H1 (cell line): Measurements from ENCODE around the gene POC1B. TPM values are rescaled to one million over a fixed set of nuclear protein-coding genes. Genes with fewer than 3 reads are reported as not detected.

Experiments
- CTCF ChIA-PET: fragments of 300-600 bp; sonication (Branson Sonifier 250); formaldehyde crosslinking; loops from one replicate; lab custom pipeline; 2021; ENCODE audit not compliant: partially characterized antibody; lab: Charles Lee
- POLR2A ChIA-PET: fragments of 300-600 bp; sonication (Branson Sonifier 250); formaldehyde crosslinking; loops from one replicate; lab custom pipeline; 2021; ENCODE audit warnings: inconsistent platforms; ENCODE audit not compliant: partially characterized antibody; lab: Charles Lee
- DNase-seq, 2 experiments: peaks; one replicate each; pipeline versions ENCODE4 v3.0.0 to v3.0.0-alpha.2; 2010 to 2022; ENCODE audit warnings: low spot score in 2 of 2, low read depth in 1 of 2, mixed read lengths in 1 of 2
- FAIRE-seq: peaks from 2 replicates; lab custom pipeline; 2011; peaks lifted over from hg19 to GRCh38; lab: Jason Lieb, UNC
- H2AFZ ChIP-seq: 2 replicates; pipeline ENCODE4 v1.8.1; 2012; ENCODE audit warnings: low read length, inconsistent platforms
- H2AK5ac ChIP-seq: 2 replicates; pipeline ENCODE4 v1.6.1; 2013; ENCODE audit warnings: low read depth, low read length
- H2BK120ac ChIP-seq: replicated peaks from 2 replicates; pipeline ENCODE3; 2013; ENCODE audit warnings: low read depth, low read length, inconsistent platforms
- H2BK12ac ChIP-seq: 2 replicates; pipeline ENCODE4 v1.6.1; 2013; ENCODE audit warnings: low read depth, low read length
- H2BK15ac ChIP-seq: 2 replicates; pipeline ENCODE4 v1.6.1; 2013; ENCODE audit warnings: low read length
- H2BK20ac ChIP-seq: 2 replicates; pipeline ENCODE4 v1.6.1; 2013; ENCODE audit warnings: low read length
- H2BK5ac ChIP-seq: 2 replicates; pipeline ENCODE4 v1.6.1; 2013; ENCODE audit warnings: low read depth, low read length
- H3K14ac ChIP-seq: 2 replicates; pipeline ENCODE4 v1.6.1; 2013; ENCODE audit warnings: inconsistent platforms; ENCODE audit not compliant: insufficient read length
- H3K18ac ChIP-seq: 2 replicates; pipeline ENCODE4 v1.6.1; 2013; ENCODE audit warnings: low read length; ENCODE audit errors: extremely low read depth
- H3K23ac ChIP-seq: 2 replicates; pipeline ENCODE4 v1.6.1; 2013; ENCODE audit warnings: inconsistent platforms; ENCODE audit not compliant: insufficient read length
- H3K23me2 ChIP-seq: 2 replicates; pipeline ENCODE4 v1.6.1; 2013; ENCODE audit warnings: low read depth, low read length
- H3K27ac ChIP-seq: 2 replicates; pipeline ENCODE4 v1.6.1; 2011; ENCODE audit warnings: low read depth, low read length, inconsistent platforms
- H3K27me3 ChIP-seq, 4 experiments: replicated peaks in 1 of 4; 1 replicate in 1 of 4; 2 replicates in 3 of 4; pipeline versions ENCODE4 v1.6.1 to v1.8.1; 2011 to 2013; ENCODE audit warnings: low read length in 3 of 4, mild to moderate bottlenecking in 3 of 4, inconsistent platforms in 2 of 4, mixed read lengths in 2 of 4, moderate library complexity in 1 of 4; ENCODE audit not compliant: control insufficient read depth in 3 of 4, insufficient read depth in 3 of 4; ENCODE audit errors: extremely low read depth in 1 of 4
- H3K36me3 ChIP-seq, 4 experiments: 2 replicates each; pipeline versions ENCODE4 v1.6.1 to v1.8.1; 2011 to 2013; ENCODE audit warnings: mild to moderate bottlenecking in 4 of 4, low read length in 3 of 4, moderate library complexity in 2 of 4, control low read depth in 1 of 4, inconsistent platforms in 1 of 4; ENCODE audit not compliant: insufficient read depth in 4 of 4, control insufficient read depth in 2 of 4
- H3K4ac ChIP-seq: replicated peaks from 2 replicates; pipeline ENCODE3; 2013; ENCODE audit warnings: low read length, low read depth, mixed read lengths, inconsistent platforms; ENCODE audit not compliant: insufficient read length
- H3K4me1 ChIP-seq, 4 experiments: replicated peaks in 1 of 4; 1 replicate in 1 of 4; 2 replicates in 3 of 4; pipeline versions ENCODE4 v1.6.1 to v1.8.1; 2011 to 2013; ENCODE audit warnings: low read length in 3 of 4, inconsistent platforms in 2 of 4, mixed read lengths in 1 of 4; ENCODE audit not compliant: insufficient read depth in 4 of 4, control insufficient read depth in 3 of 4
- H3K4me2 ChIP-seq, 2 experiments: 2 replicates each; pipeline versions ENCODE4 v1.6.1 to v1.8.1; 2011 to 2013; ENCODE audit warnings: low read depth in 2 of 2, low read length in 2 of 2, control low read depth in 1 of 2, inconsistent platforms in 1 of 2, mild to moderate bottlenecking in 1 of 2; ENCODE audit not compliant: insufficient read depth in 1 of 2
- H3K4me3 ChIP-seq, 4 experiments: fragments of 200-600, 300-600 bp in 1 of 4; sonication (generic), shearing (Covaris generic), sonication (Bioruptor Twin) in 1 of 4; 2 replicates each; pipeline versions ENCODE4 v1.5.1 to v1.8.1; 2011 to 2016; ENCODE audit warnings: low read length in 4 of 4, low read depth in 3 of 4, control low read depth in 2 of 4, inconsistent platforms in 2 of 4, mild to moderate bottlenecking in 2 of 4, mixed read lengths in 1 of 4, moderate library complexity in 1 of 4; ENCODE audit not compliant: insufficient read depth in 2 of 4; ENCODE audit errors: extremely low read depth in 1 of 4
- H3K56ac ChIP-seq: replicated peaks from 2 replicates; pipeline ENCODE3; 2013; ENCODE audit warnings: low read depth, mild to moderate bottlenecking, mixed read lengths, low read length, inconsistent platforms; ENCODE audit not compliant: insufficient read length
- H3K79me1 ChIP-seq: 2 replicates; pipeline ENCODE4 v1.6.1; 2013; ENCODE audit warnings: low read depth, low read length, control low read depth
- H3K79me2 ChIP-seq, 2 experiments: 2 replicates each; pipeline versions ENCODE4 v1.6.1 to v1.8.1; 2012 to 2013; ENCODE audit warnings: low read length in 2 of 2, mild to moderate bottlenecking in 2 of 2, inconsistent platforms in 1 of 2; ENCODE audit not compliant: insufficient read depth in 2 of 2, control insufficient read depth in 1 of 2
- H3K9ac ChIP-seq, 4 experiments: replicated peaks in 1 of 4; 1 replicate in 1 of 4; 2 replicates in 3 of 4; pipeline versions ENCODE4 v1.6.1 to v1.8.1; 2011 to 2013; ENCODE audit warnings: low read depth in 3 of 4, low read length in 3 of 4, control low read depth in 2 of 4, mild to moderate bottlenecking in 2 of 4, moderate library complexity in 2 of 4, inconsistent platforms in 1 of 4; ENCODE audit errors: extremely low read depth in 1 of 4
- H3K9me3 ChIP-seq, 2 experiments: 2 replicates each; pipeline versions ENCODE4 v1.6.1 to v1.8.1; 2012 to 2013; ENCODE audit warnings: mild to moderate bottlenecking in 2 of 2, moderate library complexity in 2 of 2, control low read depth in 1 of 2, inconsistent platforms in 1 of 2, low read depth in 1 of 2, low read length in 1 of 2, mixed read lengths in 1 of 2; ENCODE audit not compliant: insufficient read depth in 2 of 2
- H4K20me1 ChIP-seq, 2 experiments: replicated peaks in 1 of 2; 2 replicates each; pipeline versions ENCODE3 to v1.8.1; 2011 to 2013; ENCODE audit warnings: inconsistent platforms in 2 of 2, low read length in 2 of 2, mild to moderate bottlenecking in 1 of 2; ENCODE audit not compliant: insufficient read depth in 2 of 2, control insufficient read depth in 1 of 2
- H4K5ac ChIP-seq: 2 replicates; pipeline ENCODE4 v1.6.1; 2013; ENCODE audit warnings: low read length, low read depth, mixed read lengths, inconsistent platforms; ENCODE audit not compliant: insufficient read length
- H4K8ac ChIP-seq: 2 replicates; pipeline ENCODE4 v1.8.0; 2013; ENCODE audit warnings: mild to moderate bottlenecking, moderate library complexity, low read length, inconsistent platforms; ENCODE audit not compliant: insufficient read depth; ENCODE audit errors: extremely low read depth
- H4K91ac ChIP-seq: replicated peaks from 2 replicates; pipeline ENCODE3; 2013; ENCODE audit warnings: low read length, mixed read lengths, inconsistent platforms; ENCODE audit not compliant: insufficient read length
- SIN3A ChIP-seq, 2 experiments: IDR thresholded peaks in 1 of 2; conservative IDR thresholded peaks in 1 of 2; 2 replicates each; pipeline ENCODE4 v1.6.1; 2011 to 2012; ENCODE audit warnings: low read length in 2 of 2, improper control_type of control experiment in 1 of 2, low read depth in 1 of 2, mild to moderate bottlenecking in 1 of 2
- TCF12 ChIP-seq: IDR thresholded peaks from 2 replicates; pipeline ENCODE4 v1.6.1; 2011; ENCODE audit warnings: low read depth, mild to moderate bottlenecking, low read length
- TEAD4 ChIP-seq: IDR thresholded peaks from 2 replicates; pipeline ENCODE4 v1.6.1; 2012; ENCODE audit warnings: low read depth, low read length, inconsistent platforms, mixed read lengths
- WGBS, 2 experiments: shearing (Covaris generic) in 1 of 2; methylation state at CpG; one replicate each; pipeline versions ENCODE4 v1.1.6 to v1.1.7; 2013 to 2015; ENCODE audit warnings: low lambda C conversion rate in 2 of 2, mixed read lengths in 2 of 2, inconsistent platforms in 1 of 2, low coverage in 1 of 2, missing lambda C conversion rate in 1 of 2; ENCODE audit not compliant: insufficient replicate concordance in 2 of 2, insufficient coverage in 1 of 2, insufficient read length in 1 of 2; ENCODE audit errors: extremely low coverage in 1 of 2, missing lambda C conversion rate in 1 of 2; 5-methylcytosine and 5-hydroxymethylcytosine counted together
- polyA plus RNA-seq, 7 experiments: library from polyadenylated mRNA; depleted of rRNA in 3 of 7; stranded (reverse) in 5 of 7; unstranded in 2 of 7; fragments of >200 nt in 5 of 7; fragments of 200-250 nt in 2 of 7; gene quantifications; 1 replicate in 5 of 7; 2 replicates in 1 of 7; 4 replicates in 1 of 7; pipeline versions ENCODE4 v1.2.1 to v1.2.3, GENCODE V29; 2011 to 2013; ENCODE audit warnings: missing spikeins in 2 of 7, mixed read lengths in 2 of 7
- total RNA-seq: library from RNA; stranded (reverse); fragmentation: NEBNext Ultra II Directional; extraction: Animal tissue kit (Norgen Biotek cat#: 25700); gene quantifications from 2 replicates; pipeline ENCODE4 v1.2.1, GENCODE V29; 2021
- TF ChIP-seq, protein P1 (sequence below): IDR thresholded peaks from 2 replicates; pipeline ENCODE4 v1.6.1; 2012; ENCODE audit warnings: low read length, inconsistent platforms

POC1B gene
- total and polyA plus RNA-seq, 2 of the 8 experiments (the other 6 are each of a cell fraction or from before 2014, with no cell fraction given) = 7.5 to 16.3 TPM

DNA sequence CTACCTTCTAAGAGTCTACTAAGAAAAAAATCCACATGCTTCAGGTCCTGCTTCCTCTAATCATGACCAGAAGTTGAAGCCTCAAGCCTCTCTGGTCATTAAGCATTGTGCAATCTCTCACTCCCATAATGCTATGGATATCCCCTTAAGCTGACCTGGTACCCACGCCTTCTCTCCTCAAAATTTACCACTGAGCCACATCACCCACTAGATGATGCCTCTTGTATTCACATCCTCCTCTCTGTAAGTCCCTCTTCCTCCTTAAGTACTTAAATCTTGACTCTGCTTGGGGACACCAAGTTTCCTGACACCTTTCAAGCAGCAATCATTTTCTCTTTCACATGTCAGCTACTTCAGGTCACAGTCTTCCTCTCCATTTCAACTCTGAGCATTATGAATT lies 11.1 kb downstream of the POC1B start:
- H3K23me2 ChIP-seq = no peaks in the 10 kb centered on the region
- H3K4me3 ChIP-seq = no peak overlapping the region
- H4K91ac ChIP-seq = no peak overlapping the region
- no peak overlapping the region for H4K8ac ChIP-seq
- DNase-seq (no peak), FAIRE-seq (no peak)
- no peak overlapping the region for H2AFZ ChIP-seq
- WGBS, 2 experiments = 91% methylated on average over 1 of the region's 1 CpG; no CpG with 5 or more reads in 1 of the 2 experiments
- no peak overlapping the region for H2BK15ac ChIP-seq
- H3K56ac ChIP-seq = no peak overlapping the region
- no peak overlapping the region for H3K18ac ChIP-seq
- H4K20me1 ChIP-seq = no peaks in the 10 kb centered on the region
- H2BK12ac ChIP-seq = peak overlapping the region; percentile 17; the same call in 1 of the 2 replicates
- no peak overlapping the region for H3K4me2 ChIP-seq
- no peaks in the 10 kb centered on the region for H3K9me3 ChIP-seq
- H3K9ac ChIP-seq = no peak overlapping the region
- H3K4me1 ChIP-seq = peaks cover 0 to 3% (median 2%) of the 10 kb centered on the region in 4 experiments; a peak in 3 of 7 replicates
- H3K79me2 ChIP-seq = no peaks in the 10 kb centered on the region; a peak in 1 of 4 replicates
- H3K14ac ChIP-seq = no peak overlapping the region
- 0 out of 2 replicates have a peak, but pooled peaks cover 2% of the 10 kb centered on the region for H3K79me1 ChIP-seq
- H2BK5ac ChIP-seq = no peak overlapping the region
- ChIA-PET CTCF (interaction anchor here (1.0 kb wide), 1 partner anchor 10 kb away, joined by 9 read pairs; the partner anchor contains the start of gene GALNT4), POLR2A (interaction anchor here (1.1 kb wide), 1 partner anchor 12 kb away, joined by 3 read pairs; no protein-coding TSS in a partner anchor)
- H2BK20ac ChIP-seq = no peak overlapping the region
- H3K36me3 ChIP-seq = no peaks in the 10 kb centered on the region
- no peak overlapping the region for H4K5ac ChIP-seq
- no peaks in the 10 kb centered on the region for H3K27me3 ChIP-seq
- H3K4ac ChIP-seq = no peak overlapping the region
- no peak overlapping the region for H2AK5ac ChIP-seq
- no peak overlapping the region for H3K27ac ChIP-seq
- H3K23ac ChIP-seq = no peak overlapping the region
- H2BK120ac ChIP-seq = no peak overlapping the region
- TF ChIP-seq TCF12 (no peak), TEAD4 (no peak), SIN3A (conservative IDR thresholded peaks at IDR 0.05 in 1 of 2, IDR thresholded peaks at IDR 0.05 in 1 of 2; ENCODE audit: low read depth in 1 of 2, low read length in 2 of 2) (no peak)
- TF ChIP-seq, protein P1, sequence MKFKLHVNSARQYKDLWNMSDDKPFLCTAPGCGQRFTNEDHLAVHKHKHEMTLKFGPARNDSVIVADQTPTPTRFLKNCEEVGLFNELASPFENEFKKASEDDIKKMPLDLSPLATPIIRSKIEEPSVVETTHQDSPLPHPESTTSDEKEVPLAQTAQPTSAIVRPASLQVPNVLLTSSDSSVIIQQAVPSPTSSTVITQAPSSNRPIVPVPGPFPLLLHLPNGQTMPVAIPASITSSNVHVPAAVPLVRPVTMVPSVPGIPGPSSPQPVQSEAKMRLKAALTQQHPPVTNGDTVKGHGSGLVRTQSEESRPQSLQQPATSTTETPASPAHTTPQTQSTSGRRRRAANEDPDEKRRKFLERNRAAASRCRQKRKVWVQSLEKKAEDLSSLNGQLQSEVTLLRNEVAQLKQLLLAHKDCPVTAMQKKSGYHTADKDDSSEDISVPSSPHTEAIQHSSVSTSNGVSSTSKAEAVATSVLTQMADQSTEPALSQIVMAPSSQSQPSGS = no peak
